Endodermal cell (in vitro differentiated cells): ENCODE measurements around the gene ARG2. TPM values are rescaled to one million over a fixed set of nuclear protein-coding genes. Genes with fewer than 3 reads are reported as not detected.

Experiments
- DNase-seq: peaks from one replicate; pipeline ENCODE4 v3.0.0-alpha.2; 2017
- H3K27ac ChIP-seq: 2 replicates; pipeline ENCODE4 v1.5.1; 2013; ENCODE audit warnings: mild to moderate bottlenecking, low read depth, low read length, moderate library complexity
- H3K27me3 ChIP-seq: 2 replicates; pipeline ENCODE4 v1.6.1; 2013; ENCODE audit warnings: mild to moderate bottlenecking, low read length, moderate library complexity; ENCODE audit not compliant: insufficient read depth, control insufficient read depth, poor library complexity, severe bottlenecking
- H3K36me3 ChIP-seq: 2 replicates; pipeline ENCODE4 v1.7.0; 2013; ENCODE audit warnings: mild to moderate bottlenecking, low read length, moderate library complexity; ENCODE audit not compliant: control insufficient read depth, insufficient read depth
- H3K4me1 ChIP-seq: one replicate; pipeline ENCODE4 v1.7.0; 2013; ENCODE audit warnings: low read length; ENCODE audit not compliant: control insufficient read depth, insufficient read depth
- H3K4me3 ChIP-seq: 2 replicates; pipeline ENCODE4 v1.5.1; 2013; ENCODE audit warnings: mild to moderate bottlenecking, low read length, moderate library complexity
- H3K9ac ChIP-seq: 2 replicates; pipeline ENCODE4 v1.6.1; 2013; ENCODE audit warnings: mild to moderate bottlenecking, low read length, moderate library complexity; ENCODE audit not compliant: poor library complexity, severe bottlenecking; ENCODE audit errors: extremely low read depth
- H3K9me3 ChIP-seq: 2 replicates; pipeline ENCODE4 v1.6.1; 2013; ENCODE audit warnings: mild to moderate bottlenecking, low read length, moderate library complexity; ENCODE audit not compliant: control insufficient read depth
- H3K27ac Mint-ChIP-seq: 2 replicates; pipeline ENCODE4 v1.8.0; 2020; ENCODE audit warnings: mixed read lengths
- H3K27me3 Mint-ChIP-seq: 2 replicates; pipeline ENCODE4 v1.8.0; 2021; ENCODE audit warnings: mild to moderate bottlenecking, mixed read lengths; ENCODE audit not compliant: insufficient read depth
- H3K36me3 Mint-ChIP-seq: 2 replicates; pipeline ENCODE4 v1.8.0; 2020; ENCODE audit warnings: low read depth, mixed read lengths
- H3K4me1 Mint-ChIP-seq: 2 replicates; pipeline ENCODE4 v1.8.0; 2020; ENCODE audit warnings: mixed read lengths
- H3K4me3 Mint-ChIP-seq: 2 replicates; pipeline ENCODE4 v1.8.0; 2020; ENCODE audit warnings: mild to moderate bottlenecking, moderate library complexity, mixed read lengths
- H3K9me3 Mint-ChIP-seq: 2 replicates; pipeline ENCODE4 v1.8.0; 2020; ENCODE audit warnings: mild to moderate bottlenecking, mixed read lengths
- WGBS, 2 experiments: methylation state at CpG; one replicate each; pipeline versions ENCODE4 v1.1.5 to v1.1.7; 2013; ENCODE audit warnings: missing lambda C conversion rate in 2 of 2, mixed read lengths in 1 of 2; ENCODE audit not compliant: insufficient coverage in 1 of 2, insufficient read length in 1 of 2; 5-methylcytosine and 5-hydroxymethylcytosine counted together
- total RNA-seq, 2 donors: library from RNA; stranded (reverse); fragmentation: NEBNext Ultra II Directional in 1 of 2; extraction: Animal tissue kit (Norgen Biotek cat#: 25700) in 1 of 2; gene quantifications; 2 replicates in 1 of 2; 3 replicates in 1 of 2; pipeline ENCODE4 v1.2.1, GENCODE V29; 2021
- TF ChIP-seq, protein P1 (sequence below): fragments of 200-600 bp; sonication (generic); conservative IDR thresholded peaks from 2 replicates; pipeline ENCODE4 v1.5.0; 2021; ENCODE audit warnings: antibody characterized with exemption, mild to moderate bottlenecking

Gene ARG2
- total RNA-seq, 2 donors from 2014 or later, result 19.4 to 25.4 TPM

DNA sequence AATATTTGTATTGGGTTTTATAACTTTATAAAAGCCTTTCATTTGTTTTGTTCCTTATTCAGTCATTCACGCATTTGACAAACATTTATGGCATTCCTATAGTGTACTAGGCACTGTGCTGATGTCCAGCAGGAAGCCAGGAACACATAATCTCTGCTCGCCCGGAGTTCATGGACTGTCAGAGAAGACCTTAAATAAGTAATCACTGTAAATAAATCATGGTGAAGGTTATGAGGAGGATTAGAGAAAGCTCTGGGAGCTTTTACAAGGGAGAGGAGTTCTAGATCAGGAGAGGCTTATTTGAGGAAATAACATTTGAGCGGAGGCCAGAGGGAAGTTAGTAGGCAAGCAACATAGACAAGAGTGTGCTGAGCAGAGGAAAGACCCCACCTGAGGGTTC is 77.3 kb downstream of the ARG2 start:
- Mint-ChIP-seq H3K27me3 (peaks cover 8% of the 10 kb centered on the region), H3K36me3 (peaks cover 11% of the 10 kb centered on the region), H3K4me1 (peaks cover 5% of the 10 kb centered on the region), H3K9me3 (no peaks in the 10 kb centered on the region), H3K4me3 (no peak overlapping the region), H3K27ac (no peak overlapping the region)
- Histone ChIP-seq H3K4me1 (peaks cover 3% of the 10 kb centered on the region), H3K9ac (no peak overlapping the region), H3K27me3 (peaks cover 7% of the 10 kb centered on the region), H3K4me3 (no peak overlapping the region), H3K36me3 (peaks cover 11% of the 10 kb centered on the region), H3K9me3 (no peaks in the 10 kb centered on the region), H3K27ac (no peak overlapping the region)
- no peak for DNase-seq
- TF ChIP-seq, protein P1, sequence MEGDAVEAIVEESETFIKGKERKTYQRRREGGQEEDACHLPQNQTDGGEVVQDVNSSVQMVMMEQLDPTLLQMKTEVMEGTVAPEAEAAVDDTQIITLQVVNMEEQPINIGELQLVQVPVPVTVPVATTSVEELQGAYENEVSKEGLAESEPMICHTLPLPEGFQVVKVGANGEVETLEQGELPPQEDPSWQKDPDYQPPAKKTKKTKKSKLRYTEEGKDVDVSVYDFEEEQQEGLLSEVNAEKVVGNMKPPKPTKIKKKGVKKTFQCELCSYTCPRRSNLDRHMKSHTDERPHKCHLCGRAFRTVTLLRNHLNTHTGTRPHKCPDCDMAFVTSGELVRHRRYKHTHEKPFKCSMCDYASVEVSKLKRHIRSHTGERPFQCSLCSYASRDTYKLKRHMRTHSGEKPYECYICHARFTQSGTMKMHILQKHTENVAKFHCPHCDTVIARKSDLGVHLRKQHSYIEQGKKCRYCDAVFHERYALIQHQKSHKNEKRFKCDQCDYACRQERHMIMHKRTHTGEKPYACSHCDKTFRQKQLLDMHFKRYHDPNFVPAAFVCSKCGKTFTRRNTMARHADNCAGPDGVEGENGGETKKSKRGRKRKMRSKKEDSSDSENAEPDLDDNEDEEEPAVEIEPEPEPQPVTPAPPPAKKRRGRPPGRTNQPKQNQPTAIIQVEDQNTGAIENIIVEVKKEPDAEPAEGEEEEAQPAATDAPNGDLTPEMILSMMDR, result no peak
- 95 to 100% methylated on average over 3 to 4 of the region's 4 CpGs for WGBS, 2 experiments

DNA sequence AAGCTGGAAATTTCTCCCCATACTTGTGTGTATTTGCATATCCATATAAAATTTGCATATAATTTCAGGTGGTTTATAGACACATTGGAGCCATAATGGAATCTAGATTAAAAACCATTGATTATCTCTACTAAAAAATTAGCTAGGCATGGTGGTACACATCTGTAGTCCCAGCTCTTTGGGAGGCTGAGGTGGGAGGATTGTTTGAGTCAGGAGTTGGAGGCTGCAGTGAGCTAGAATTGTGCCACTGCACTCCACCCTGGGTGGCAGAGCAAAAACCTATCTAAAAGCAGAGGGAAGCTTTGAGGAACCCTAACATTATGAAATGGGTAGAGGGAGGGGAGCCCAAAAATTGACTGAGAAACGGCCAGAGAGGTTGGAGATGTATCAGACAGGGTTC is 78.5 kb downstream of the ARG2 start:
- Histone ChIP-seq H3K4me3 (no peak overlapping the region), H3K27ac (no peak overlapping the region), H3K4me1 (peaks cover 3% of the 10 kb centered on the region), H3K9me3 (no peaks in the 10 kb centered on the region), H3K27me3 (peaks cover 7% of the 10 kb centered on the region), H3K9ac (no peak overlapping the region), H3K36me3 (peaks cover 2% of the 10 kb centered on the region)
- Mint-ChIP-seq H3K4me1 (peaks cover 3% of the 10 kb centered on the region), H3K27me3 (peaks cover 8% of the 10 kb centered on the region), H3K27ac (no peak overlapping the region), H3K36me3 (peaks cover 2% of the 10 kb centered on the region), H3K9me3 (no peaks in the 10 kb centered on the region), H3K4me3 (no peak overlapping the region)
- DNase-seq, result no peak
- TF ChIP-seq, protein P1, result no peak
- WGBS, 2 experiments, result 86% methylated on average over 1 of the region's 1 CpG; no CpG with 5 or more reads in 1 of the 2 experiments

Other genes with a start within 250 kb of the ARG2 start
- 1 to 10 TPM; 1.6 to 2.0 TPM for gene PLEK2, start 207.8 kb upstream of the ARG2 start, total RNA-seq
- gene TMEM229B, start 131.2 kb upstream of the ARG2 start, total RNA-seq, result 1 to 10 TPM; 1.1 to 1.5 TPM
- 10 to 100 TPM; 59.9 to 61.1 TPM for gene PLEKHH1, start 86.6 kb upstream of the ARG2 start, total RNA-seq
- 1 to 10 TPM; 4.5 to 7.5 TPM for gene PIGH, start 19.7 kb upstream of the ARG2 start, total RNA-seq
- 100 to 1,000 TPM; 118 to 120 TPM for gene VTI1B, start 54.7 kb downstream of the ARG2 start, total RNA-seq
- gene RDH11, start 75.8 kb downstream of the ARG2 start, total RNA-seq, result 10 to 100 TPM; 73.5 to 75.0 TPM
- gene RDH12, start 82.0 kb downstream of the ARG2 start, total RNA-seq, result under 1 TPM; 0.13 to 0.18 TPM
- gene ZFYVE26, start 196.7 kb downstream of the ARG2 start, total RNA-seq, result 10 to 100 TPM; 27.4 to 29.4 TPM
- gene RAD51B, start 199.9 kb downstream of the ARG2 start, total RNA-seq, result 10 to 100 TPM; 22.8 to 33.8 TPM